Coronary artery (tissue), 2 donors: ENCODE measurements around the gene KCNJ6.
"Not testable (repeated sequence)": the region's sequence is repeated elsewhere in the genome, so short reads cannot be mapped to it uniquely, and the experiment has no call there.

ENCODE experiments used
- DNase-seq: peaks from one replicate; pipeline ENCODE4 v3.0.0-alpha.2; 2017; ENCODE audit warnings: low spot score
- H3K27ac ChIP-seq, 2 donors: fragments of 200-600 bp; sonication (generic); one replicate each; pipeline ENCODE4 v1.5.1; 2016 to 2019
- H3K4me3 ChIP-seq: fragments of 200-600 bp; sonication (generic); 2 replicates; pipeline ENCODE4 v1.5.1; 2016; ENCODE audit warnings: mild to moderate bottlenecking, moderate library complexity
- TF ChIP-seq, protein P1 (sequence below): fragments of 200-600 bp; sonication (generic); IDR thresholded peaks from one replicate; pipeline ENCODE4 v1.5.1; 2019; ENCODE audit warnings: antibody characterized with exemption

Gene KCNJ6

DNA sequence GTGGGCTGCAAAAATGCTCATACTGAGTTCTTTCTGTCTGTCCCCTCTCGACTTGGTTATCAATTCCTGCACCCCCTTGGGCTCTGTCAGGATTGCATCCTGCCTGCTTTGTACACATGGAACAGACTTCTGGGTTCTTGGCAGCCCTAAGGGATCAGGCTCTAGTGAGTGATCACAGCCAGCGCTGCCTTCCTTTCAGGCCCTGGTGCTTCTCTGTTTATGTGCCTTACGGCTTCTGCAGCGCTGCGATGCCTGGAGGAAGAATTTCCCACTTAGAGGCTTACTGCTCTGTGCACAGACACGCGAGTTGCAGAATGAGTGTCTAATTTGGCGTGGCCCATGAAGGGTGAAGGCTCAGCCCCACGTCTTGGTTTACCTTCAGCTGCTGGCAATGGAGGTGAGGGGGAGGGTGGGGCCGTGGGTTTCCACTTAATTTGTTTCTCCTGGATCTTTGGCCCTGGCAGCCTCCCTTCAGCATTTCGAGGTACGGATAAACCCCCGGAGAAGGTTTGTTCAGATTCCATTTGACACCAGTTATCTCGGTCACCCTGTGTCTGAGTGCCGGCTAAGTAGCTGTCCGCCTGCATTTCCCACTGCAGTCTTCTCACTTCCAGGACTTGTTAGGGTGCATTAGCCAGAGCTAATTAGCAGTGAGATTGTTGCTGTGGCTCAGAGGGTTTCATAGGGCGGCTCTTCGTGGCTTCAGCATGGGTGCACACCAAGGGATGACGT is 322.4 kb downstream of the KCNJ6 start:
- Histone ChIP-seq H3K27ac (no peak overlapping the region), H3K4me3 (no peak overlapping the region)
- TF ChIP-seq, protein P1, sequence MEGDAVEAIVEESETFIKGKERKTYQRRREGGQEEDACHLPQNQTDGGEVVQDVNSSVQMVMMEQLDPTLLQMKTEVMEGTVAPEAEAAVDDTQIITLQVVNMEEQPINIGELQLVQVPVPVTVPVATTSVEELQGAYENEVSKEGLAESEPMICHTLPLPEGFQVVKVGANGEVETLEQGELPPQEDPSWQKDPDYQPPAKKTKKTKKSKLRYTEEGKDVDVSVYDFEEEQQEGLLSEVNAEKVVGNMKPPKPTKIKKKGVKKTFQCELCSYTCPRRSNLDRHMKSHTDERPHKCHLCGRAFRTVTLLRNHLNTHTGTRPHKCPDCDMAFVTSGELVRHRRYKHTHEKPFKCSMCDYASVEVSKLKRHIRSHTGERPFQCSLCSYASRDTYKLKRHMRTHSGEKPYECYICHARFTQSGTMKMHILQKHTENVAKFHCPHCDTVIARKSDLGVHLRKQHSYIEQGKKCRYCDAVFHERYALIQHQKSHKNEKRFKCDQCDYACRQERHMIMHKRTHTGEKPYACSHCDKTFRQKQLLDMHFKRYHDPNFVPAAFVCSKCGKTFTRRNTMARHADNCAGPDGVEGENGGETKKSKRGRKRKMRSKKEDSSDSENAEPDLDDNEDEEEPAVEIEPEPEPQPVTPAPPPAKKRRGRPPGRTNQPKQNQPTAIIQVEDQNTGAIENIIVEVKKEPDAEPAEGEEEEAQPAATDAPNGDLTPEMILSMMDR, result no peak
- DNase-seq, result no peak

DNA sequence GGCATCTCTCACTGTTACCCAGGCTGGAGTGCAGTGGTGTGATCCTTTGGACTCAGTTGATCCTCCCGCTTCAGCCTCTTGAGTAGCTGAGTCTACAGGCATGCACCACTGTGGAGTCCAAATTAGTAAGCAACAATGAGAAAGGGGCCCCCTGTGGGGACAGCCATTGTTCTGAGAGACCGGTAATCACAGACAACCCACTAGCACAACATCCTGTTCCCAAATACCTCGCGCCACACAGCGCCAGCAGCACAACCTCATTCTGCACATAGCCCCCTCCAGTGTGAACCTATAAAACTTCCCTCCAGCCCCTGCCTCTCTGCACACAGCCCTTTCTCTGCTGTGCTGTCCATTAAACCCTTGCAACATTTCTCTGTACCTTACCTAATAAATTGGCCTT is 323.2 kb downstream of the KCNJ6 start:
- no peak overlapping the region for H3K27ac ChIP-seq
- H3K4me3 ChIP-seq, result no peak overlapping the region
- TF ChIP-seq, protein P1, result no peak
- no peak for DNase-seq

DNA sequence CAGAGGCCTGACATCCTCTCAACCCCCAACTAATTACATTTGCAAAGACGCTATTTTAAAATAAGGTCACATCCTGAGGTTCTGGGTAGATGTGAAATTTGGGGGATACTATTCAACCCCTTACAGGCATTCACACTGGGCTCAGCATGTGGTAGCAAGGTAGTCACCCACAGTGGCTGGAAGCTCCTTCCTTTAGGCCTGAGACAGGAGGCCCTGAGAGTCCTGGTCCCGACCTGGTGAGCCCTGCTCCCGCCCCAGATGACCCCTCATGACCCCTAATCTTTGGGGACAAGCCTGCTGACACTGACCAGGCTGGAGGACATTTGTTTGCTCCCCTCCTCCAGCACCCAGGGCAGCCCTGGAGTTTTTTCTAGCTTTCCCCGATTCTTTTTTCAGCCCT is 323.8 kb downstream of the KCNJ6 start:
- Histone ChIP-seq H3K27ac (no peak overlapping the region), H3K4me3 (no peak overlapping the region)
- TF ChIP-seq, protein P1, result no peak
- DNase-seq, result no peak

DNA sequence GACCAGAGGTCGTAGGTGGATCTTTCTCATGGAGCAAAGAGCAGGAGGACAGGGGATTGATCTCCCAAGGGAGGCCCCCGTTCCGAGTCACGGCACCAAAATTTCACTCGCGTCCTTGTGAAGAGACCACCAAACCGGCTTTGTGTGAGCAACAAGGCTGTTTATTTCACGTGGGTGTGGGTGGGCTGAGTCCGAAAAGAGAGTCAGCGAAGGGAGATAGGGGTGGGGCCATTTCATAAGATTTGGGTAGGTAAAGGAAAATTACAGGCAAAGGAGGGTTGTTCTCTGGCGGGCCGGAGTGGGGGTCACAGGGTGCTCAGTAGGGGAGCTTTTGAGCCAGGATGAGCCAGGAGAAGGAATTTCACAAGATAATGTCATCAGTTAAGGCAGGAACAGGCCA is 324.3 kb downstream of the KCNJ6 start:
- not testable (repeated sequence) for DNase-seq, H3K27ac ChIP-seq, H3K4me3 ChIP-seq

DNA sequence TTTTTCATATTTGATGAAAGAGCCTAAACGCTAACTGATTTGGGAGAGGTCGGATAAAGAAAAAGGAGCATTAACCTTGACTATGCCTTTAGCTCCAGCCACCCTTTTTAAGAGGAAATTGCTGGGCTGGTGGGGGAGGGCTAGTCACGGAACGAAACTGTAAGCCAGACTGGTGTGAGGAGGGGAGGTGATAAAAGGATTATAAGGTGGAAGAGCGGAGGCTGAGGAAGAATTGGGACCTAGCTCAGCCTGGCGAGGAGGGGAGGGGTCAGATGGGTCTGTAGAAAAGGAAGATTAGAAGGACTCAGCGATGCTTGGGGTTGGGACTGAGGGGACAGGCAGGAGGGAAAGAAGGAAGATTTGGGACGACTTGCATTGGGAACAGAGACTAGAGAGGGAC is 325.4 kb downstream of the KCNJ6 start:
- DNase-seq, H3K4me3 ChIP-seq, H3K27ac ChIP-seq: not testable (repeated sequence)

DNA sequence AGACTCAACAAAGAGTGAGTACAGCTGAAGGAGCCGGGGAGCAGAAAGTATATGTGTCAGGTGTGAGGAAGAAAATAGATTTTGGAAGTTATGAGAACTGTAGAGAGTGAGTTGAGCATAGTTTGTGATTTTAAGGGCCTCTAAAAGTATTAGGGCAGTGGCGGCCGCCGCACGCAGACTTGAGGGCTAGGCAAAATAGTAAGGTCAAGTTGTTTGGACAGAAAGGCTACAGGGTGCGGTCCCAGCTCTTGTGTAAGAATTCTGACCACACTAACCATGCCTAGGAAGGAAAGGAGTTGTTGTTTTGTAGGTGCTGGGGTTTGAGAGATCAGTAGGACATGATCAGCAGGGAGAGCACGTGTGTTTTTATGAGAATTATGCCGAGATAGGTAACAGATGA is 327.6 kb downstream of the KCNJ6 start:
- H3K4me3 ChIP-seq, DNase-seq, H3K27ac ChIP-seq: not testable (repeated sequence)

DNA sequence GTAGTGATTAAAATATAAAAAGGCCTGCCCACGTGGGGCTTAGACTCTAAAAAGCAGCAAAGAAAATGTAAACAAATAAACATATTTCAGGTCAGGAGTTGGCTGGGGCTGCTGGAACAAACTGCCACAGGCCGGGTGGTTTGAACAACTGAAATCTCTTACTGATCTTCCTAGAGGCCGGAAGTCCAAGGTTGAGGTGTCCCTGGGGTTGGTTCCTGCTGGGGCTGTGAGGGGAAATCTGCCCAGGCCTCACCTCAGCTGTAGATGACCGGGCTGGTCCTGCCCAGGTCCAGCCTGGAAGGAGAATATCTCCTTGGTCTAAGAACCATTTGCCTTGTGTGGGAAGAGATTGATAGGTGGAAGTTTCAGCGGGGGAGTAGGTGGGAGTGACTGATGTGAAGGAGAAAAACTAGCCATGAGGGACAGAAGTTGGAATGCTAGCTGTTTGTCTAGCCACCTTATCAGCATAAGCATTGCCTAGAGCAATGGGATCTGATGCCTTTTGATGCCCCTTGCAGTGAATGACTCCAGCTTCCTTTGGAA is 328.6 kb downstream of the KCNJ6 start:
- no peak for DNase-seq
- TF ChIP-seq, protein P1, result no peak
- Histone ChIP-seq H3K4me3 (no peak overlapping the region), H3K27ac (no peak overlapping the region)

DNA sequence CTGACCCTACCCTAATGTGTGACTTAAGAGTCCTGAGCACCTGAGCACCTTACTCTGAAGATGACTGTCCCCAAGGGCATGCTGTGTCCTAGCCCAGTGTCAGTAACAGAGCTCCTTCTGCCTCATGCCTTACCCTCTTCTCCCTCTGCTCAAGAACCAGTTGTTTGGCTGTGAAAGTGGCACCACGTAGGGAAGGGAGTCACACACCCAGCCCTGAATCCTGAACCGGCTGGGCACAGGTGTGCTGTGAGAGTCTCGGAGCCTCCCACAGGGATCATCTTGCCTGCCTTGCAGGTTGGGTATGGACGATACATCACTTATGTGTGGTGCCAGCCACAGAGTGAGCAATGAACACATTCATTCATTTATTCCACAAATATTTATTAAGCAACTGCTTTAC is 329.1 kb downstream of the KCNJ6 start:
- TF ChIP-seq, protein P1, result no peak
- no peak overlapping the region for H3K27ac ChIP-seq
- no peak for DNase-seq
- H3K4me3 ChIP-seq, result no peak overlapping the region
